ENCODE measurements around the gene N4BP2L2. TPM values are rescaled to one million over a fixed set of nuclear protein-coding genes. Genes with fewer than 3 reads are reported as not detected.

N4BP2L2 gene
- total and polyA plus RNA-seq, 9 of the 15 experiments (the other 6 are each of a cell fraction or from before 2014, with no cell fraction given): 33.9 to 76.4 (median 48.7) TPM

DNA sequence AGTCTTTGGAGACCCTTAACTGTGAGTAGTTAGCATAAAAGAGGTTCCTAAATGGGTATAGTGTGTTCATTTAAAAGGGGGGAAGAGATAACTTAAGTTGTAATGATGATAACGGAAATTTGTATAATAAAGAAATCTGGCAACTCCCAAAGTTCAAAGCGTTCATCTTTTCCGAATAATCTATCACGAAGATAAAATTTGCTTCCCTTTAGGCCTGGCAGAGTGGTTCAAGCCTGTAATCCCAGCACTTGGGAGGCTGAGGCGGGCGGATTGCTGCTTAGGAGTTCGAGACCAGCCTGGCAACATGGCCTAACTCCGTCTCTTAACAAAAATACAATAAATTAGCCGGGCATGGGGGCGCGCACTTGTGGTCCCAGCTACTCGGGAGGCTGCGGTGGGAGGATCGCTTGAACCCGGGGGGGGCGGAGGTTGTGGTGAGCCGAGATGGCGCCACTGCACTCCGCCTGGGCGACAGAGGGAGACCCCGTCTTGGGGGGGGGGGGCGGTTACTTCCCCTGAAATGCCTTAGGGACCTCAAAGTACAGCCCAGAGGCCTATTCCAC, 934 bp downstream of the N4BP2L2 start (continued):
- TF ChIP-seq NCOA2 (IDR thresholded peaks at IDR 0.05; ENCODE audit: partially characterized antibody in 2 of 2) (no peak), ZNF583 (CRISPR knock-in tag; IDR thresholded peaks at IDR 0.05) (no peak), HLTF (IDR thresholded peaks at IDR 0.05) (no peak), KLF1 (tag; IDR thresholded peaks at IDR 0.05) (no peak), SIN3B (IDR thresholded peaks at IDR 0.05; ENCODE audit: low read depth) (no peak), MCM3 (IDR thresholded peaks at IDR 0.05) (no peak), POLR2AphosphoS5 (IDR thresholded peaks at IDR 0.05; ENCODE audit: control insufficient read depth, insufficient read depth, low read depth, low read length) (no peak), HNRNPLL (IDR thresholded peaks at IDR 0.05; ENCODE audit: low read depth, low read length, poor library complexity, severe bottlenecking) (no peak), HIVEP1 (CRISPR knock-in tag; IDR thresholded peaks at IDR 0.05) (no peak), ZNF124 (CRISPR knock-in tag; IDR thresholded peaks at IDR 0.05) (no peak), PYGO2 (tag; IDR thresholded peaks at IDR 0.05) (no peak)
- TF ChIP-seq, protein P1, sequence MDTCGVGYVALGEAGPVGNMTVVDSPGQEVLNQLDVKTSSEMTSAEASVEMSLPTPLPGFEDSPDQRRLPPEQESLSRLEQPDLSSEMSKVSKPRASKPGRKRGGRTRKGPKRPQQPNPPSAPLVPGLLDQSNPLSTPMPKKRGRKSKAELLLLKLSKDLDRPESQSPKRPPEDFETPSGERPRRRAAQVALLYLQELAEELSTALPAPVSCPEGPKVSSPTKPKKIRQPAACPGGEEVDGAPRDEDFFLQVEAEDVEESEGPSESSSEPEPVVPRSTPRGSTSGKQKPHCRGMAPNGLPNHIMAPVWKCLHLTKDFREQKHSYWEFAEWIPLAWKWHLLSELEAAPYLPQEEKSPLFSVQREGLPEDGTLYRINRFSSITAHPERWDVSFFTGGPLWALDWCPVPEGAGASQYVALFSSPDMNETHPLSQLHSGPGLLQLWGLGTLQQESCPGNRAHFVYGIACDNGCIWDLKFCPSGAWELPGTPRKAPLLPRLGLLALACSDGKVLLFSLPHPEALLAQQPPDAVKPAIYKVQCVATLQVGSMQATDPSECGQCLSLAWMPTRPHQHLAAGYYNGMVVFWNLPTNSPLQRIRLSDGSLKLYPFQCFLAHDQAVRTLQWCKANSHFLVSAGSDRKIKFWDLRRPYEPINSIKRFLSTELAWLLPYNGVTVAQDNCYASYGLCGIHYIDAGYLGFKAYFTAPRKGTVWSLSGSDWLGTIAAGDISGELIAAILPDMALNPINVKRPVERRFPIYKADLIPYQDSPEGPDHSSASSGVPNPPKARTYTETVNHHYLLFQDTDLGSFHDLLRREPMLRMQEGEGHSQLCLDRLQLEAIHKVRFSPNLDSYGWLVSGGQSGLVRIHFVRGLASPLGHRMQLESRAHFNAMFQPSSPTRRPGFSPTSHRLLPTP (IDR thresholded peaks at IDR 0.05; ENCODE audit: borderline replicate concordance, extremely low read depth, insufficient read length): no peak
- TF ChIP-seq, protein P2, sequence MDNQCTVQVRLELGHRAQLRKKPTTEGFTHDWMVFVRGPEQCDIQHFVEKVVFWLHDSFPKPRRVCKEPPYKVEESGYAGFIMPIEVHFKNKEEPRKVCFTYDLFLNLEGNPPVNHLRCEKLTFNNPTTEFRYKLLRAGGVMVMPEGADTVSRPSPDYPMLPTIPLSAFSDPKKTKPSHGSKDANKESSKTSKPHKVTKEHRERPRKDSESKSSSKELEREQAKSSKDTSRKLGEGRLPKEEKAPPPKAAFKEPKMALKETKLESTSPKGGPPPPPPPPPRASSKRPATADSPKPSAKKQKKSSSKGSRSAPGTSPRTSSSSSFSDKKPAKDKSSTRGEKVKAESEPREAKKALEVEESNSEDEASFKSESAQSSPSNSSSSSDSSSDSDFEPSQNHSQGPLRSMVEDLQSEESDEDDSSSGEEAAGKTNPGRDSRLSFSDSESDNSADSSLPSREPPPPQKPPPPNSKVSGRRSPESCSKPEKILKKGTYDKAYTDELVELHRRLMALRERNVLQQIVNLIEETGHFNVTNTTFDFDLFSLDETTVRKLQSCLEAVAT (IDR thresholded peaks at IDR 0.05): no peak
